Sigmoid colon (tissue), 4 donors: ENCODE measurements around the gene C2orf80.

Experiments used
- CTCF ChIP-seq, 4 experiments: fragments of 450-650 bp in 3 of 4; fragments of 200-600 bp in 1 of 4; IDR thresholded peaks; one replicate each; pipeline ENCODE4 v1.5.1; 2016 to 2019; ENCODE audit warnings: antibody characterized with exemption in 4 of 4, mild to moderate bottlenecking in 3 of 4, moderate library complexity in 2 of 4
- POLR2AphosphoS5 ChIP-seq, 4 donors: sonication (generic); formaldehyde crosslinking; IDR thresholded peaks; one replicate each; pipeline ENCODE4 v1.6.1; 2017; ENCODE audit warnings: antibody characterized with exemption in 4 of 4

DNA sequence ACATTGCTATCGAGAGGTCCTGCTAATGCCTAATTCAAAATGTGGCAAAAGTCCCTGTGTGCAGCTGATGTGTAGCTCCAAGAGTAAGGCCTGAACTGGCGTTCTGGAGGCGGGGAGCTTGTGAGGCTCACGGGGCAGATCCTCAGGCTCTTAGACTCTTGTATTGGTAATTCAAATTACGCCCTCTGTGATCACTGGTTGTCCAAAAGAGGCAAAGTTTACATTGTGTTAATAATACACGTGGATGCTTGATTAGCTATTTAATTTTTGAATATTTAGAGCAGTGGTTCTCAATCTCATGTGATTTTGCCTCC is 14.0 kb downstream of the C2orf80 start:
- TF ChIP-seq CTCF (IDR thresholded peaks at IDR 0.05) (no peak), POLR2AphosphoS5 (IDR thresholded peaks at IDR 0.05) (no peak)
